ENCODE data around the gene EPB41L4B. TPM values are rescaled to one million over a fixed set of nuclear protein-coding genes. Genes with fewer than 3 reads are reported as not detected.
"Not testable (repeated sequence)": the region's sequence is repeated elsewhere in the genome, so short reads cannot be mapped to it uniquely, and the experiment has no call there.

Gene EPB41L4B
- total RNA-seq, 1 experiment from 2014 or later = 8.1 TPM

- H3K9ac ChIP-seq (ENCODE audit: low read length); RAD21 ChIA-PET (ENCODE audit: low non-redundant PET in 1 of 2, low total read pairs in 2 of 2, uncharacterized antibody in 2 of 2, unreplicated experiment in 2 of 2); H3K27ac ChIP-seq (ENCODE audit: low read depth, low read length); H3K4me1 ChIP-seq (ENCODE audit: control insufficient read depth in 1 of 2, insufficient read depth in 2 of 2, low read length in 2 of 2); H3K4me2 ChIP-seq (ENCODE audit: low read length); H3K36me3 ChIP-seq (ENCODE audit: control insufficient read depth in 1 of 2, insufficient read depth in 2 of 2, low read length in 2 of 2); H3K9me3 ChIP-seq (ENCODE audit: control insufficient read depth in 1 of 2, insufficient read depth in 1 of 2, low read depth in 1 of 2, low read length in 2 of 2); ATAC-seq; H3K27me3 ChIP-seq (ENCODE audit: insufficient read depth, low read length); CTCF ChIA-PET; POLR2A ChIA-PET; intact Hi-C loops (cut with micrococcal nuclease); H3K4me3 ChIP-seq (replicated peaks in 1 of 2; ENCODE audit: low read depth in 1 of 2, low read length in 2 of 2); H4K20me1 ChIP-seq (ENCODE audit: insufficient read depth); BruUV-seq (replicated peaks); H2AFZ ChIP-seq (ENCODE audit: low read depth, low read length, poor library complexity, severe bottlenecking); H3K9me2 ChIP-seq (ENCODE audit: insufficient read depth); DNase-seq (ENCODE audit: low read depth, low spot score); H3K79me2 ChIP-seq (ENCODE audit: insufficient read depth, low read length): not testable (repeated sequence)
These were observed 38.2 kb upstream of the EPB41L4B start for GRCh38 chr9:109358968-109359603.

- POLR2A ChIA-PET = no interaction called here
- no peaks in the 10 kb centered on the region for H3K9me3 ChIP-seq (ENCODE audit: control insufficient read depth in 1 of 2, insufficient read depth in 1 of 2, low read depth in 1 of 2, low read length in 2 of 2)
- H3K27me3 ChIP-seq (ENCODE audit: insufficient read depth, low read length) = no peaks in the 10 kb centered on the region
- no peak overlapping the region for H3K9ac ChIP-seq (ENCODE audit: low read length)
- no peaks in the 10 kb centered on the region for H3K79me2 ChIP-seq (ENCODE audit: insufficient read depth, low read length)
- no peak overlapping the region for H3K27ac ChIP-seq (ENCODE audit: low read depth, low read length)
- RAD21 ChIA-PET (ENCODE audit: low non-redundant PET in 1 of 2, low total read pairs in 2 of 2, uncharacterized antibody in 2 of 2, unreplicated experiment in 2 of 2) = no interaction called here
- no peaks in the 10 kb centered on the region; the same call in 1 of the 2 replicates for H3K9me2 ChIP-seq (ENCODE audit: insufficient read depth)
- H3K4me1 ChIP-seq (ENCODE audit: control insufficient read depth in 1 of 2, insufficient read depth in 2 of 2, low read length in 2 of 2) = no peaks in the 10 kb centered on the region
- TF ChIP-seq SRF (IDR thresholded peaks at IDR 0.05; ENCODE audit: low read depth) (no peak), YY1 (IDR thresholded peaks at IDR 0.05; ENCODE audit: extremely low read depth, insufficient replicate concordance, low read depth, low read length) (no peak), EZH2 (IDR thresholded peaks at IDR 0.05) (no peak), CTCF (IDR thresholded peaks at IDR 0.05 in 2 of 3, conservative IDR thresholded peaks at IDR 0.05 in 1 of 3; ENCODE audit: borderline replicate concordance in 1 of 3, insufficient read depth in 1 of 3, low read depth in 2 of 3, low read length in 2 of 3) (no peak), ZBTB33 (IDR thresholded peaks at IDR 0.05; ENCODE audit: extremely low read depth, insufficient replicate concordance, low read length) (no peak), JUND (IDR thresholded peaks at IDR 0.05) (no peak), ZFX (IDR thresholded peaks at IDR 0.05) (no peak), RAD21 (IDR thresholded peaks at IDR 0.05; ENCODE audit: low read depth) (no peak), POLR2AphosphoS5 (IDR thresholded peaks at IDR 0.05; ENCODE audit: low read depth, low read length) (no peak), EZH2phosphoT487 (IDR thresholded peaks at IDR 0.05; ENCODE audit: borderline replicate concordance) (no peak), CBX3 (IDR thresholded peaks at IDR 0.05; ENCODE audit: low read depth) (no peak), ZNF274 (IDR thresholded peaks at IDR 0.05; ENCODE audit: low read depth, low read length) (no peak), CEBPB (IDR thresholded peaks at IDR 0.05; ENCODE audit: low read depth) (no peak), POLR2A (IDR thresholded peaks at IDR 0.05; ENCODE audit: borderline replicate concordance, extremely low read depth, insufficient read depth, insufficient read length) (no peak)
- intact Hi-C loops (cut with micrococcal nuclease) = no loop called here
- H4K20me1 ChIP-seq (ENCODE audit: insufficient read depth) = no peaks in the 10 kb centered on the region
- no TSS peak for BruUV-seq (replicated peaks)
- CTCF ChIA-PET = no interaction called here
- H2AFZ ChIP-seq (ENCODE audit: low read depth, low read length, poor library complexity, severe bottlenecking) = no peak overlapping the region
- no peak overlapping the region for H3K4me2 ChIP-seq (ENCODE audit: low read length)
- no peak for ATAC-seq
- DNase-seq (ENCODE audit: low read depth, low spot score) = no peak
- no peak overlapping the region for H3K4me3 ChIP-seq (replicated peaks in 1 of 2; ENCODE audit: low read depth in 1 of 2, low read length in 2 of 2)
- H3K36me3 ChIP-seq (ENCODE audit: control insufficient read depth in 1 of 2, insufficient read depth in 2 of 2, low read length in 2 of 2) = no peaks in the 10 kb centered on the region
These were observed 34.9 kb upstream of the EPB41L4B start for GRCh38 chr9:109355564-109356297.
